ENCODE data around the gene RAPGEF6.
"Not testable (repeated sequence)": the region's sequence is repeated elsewhere in the genome, so short reads cannot be mapped to it uniquely, and the experiment has no call there.

The RAPGEF6 gene

GRCh38 chr5:131644370-131644769, 9.3 kb upstream of the RAPGEF6 start:
- no peak for DNase-seq (ENCODE audit: low read depth in 2 of 2)

DNA sequence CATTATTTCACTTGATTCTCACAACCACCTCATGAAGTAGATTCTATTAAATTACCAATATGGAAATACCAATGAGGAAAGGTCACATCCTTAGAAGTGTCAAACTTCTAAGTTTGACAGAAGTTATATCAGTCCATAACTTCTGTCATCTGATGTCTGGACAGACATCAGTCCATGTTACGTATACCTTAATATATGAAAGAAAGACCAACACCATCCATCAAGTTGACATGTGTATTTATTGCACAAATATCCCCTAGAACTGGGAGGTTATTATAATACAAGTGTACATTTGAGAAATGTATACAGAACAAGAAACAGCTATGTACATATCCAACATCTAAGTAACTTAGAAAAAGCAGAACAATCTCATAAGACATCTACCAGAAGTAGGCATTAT, 6.5 kb upstream of the RAPGEF6 start:
- no peak for DNase-seq (ENCODE audit: low read depth in 2 of 2)

- no peak for DNase-seq (ENCODE audit: low read depth in 2 of 2)
Measured at GRCh38 chr5:131640043-131640856, 5.2 kb upstream of the RAPGEF6 start.

GRCh38 chr5:131639148-131639547, 4.1 kb upstream of the RAPGEF6 start:
- DNase-seq (ENCODE audit: low read depth in 2 of 2) = no peak

GRCh38 chr5:131637694-131638093, 2.7 kb upstream of the RAPGEF6 start:
- DNase-seq (ENCODE audit: low read depth in 2 of 2) = no peak

DNA sequence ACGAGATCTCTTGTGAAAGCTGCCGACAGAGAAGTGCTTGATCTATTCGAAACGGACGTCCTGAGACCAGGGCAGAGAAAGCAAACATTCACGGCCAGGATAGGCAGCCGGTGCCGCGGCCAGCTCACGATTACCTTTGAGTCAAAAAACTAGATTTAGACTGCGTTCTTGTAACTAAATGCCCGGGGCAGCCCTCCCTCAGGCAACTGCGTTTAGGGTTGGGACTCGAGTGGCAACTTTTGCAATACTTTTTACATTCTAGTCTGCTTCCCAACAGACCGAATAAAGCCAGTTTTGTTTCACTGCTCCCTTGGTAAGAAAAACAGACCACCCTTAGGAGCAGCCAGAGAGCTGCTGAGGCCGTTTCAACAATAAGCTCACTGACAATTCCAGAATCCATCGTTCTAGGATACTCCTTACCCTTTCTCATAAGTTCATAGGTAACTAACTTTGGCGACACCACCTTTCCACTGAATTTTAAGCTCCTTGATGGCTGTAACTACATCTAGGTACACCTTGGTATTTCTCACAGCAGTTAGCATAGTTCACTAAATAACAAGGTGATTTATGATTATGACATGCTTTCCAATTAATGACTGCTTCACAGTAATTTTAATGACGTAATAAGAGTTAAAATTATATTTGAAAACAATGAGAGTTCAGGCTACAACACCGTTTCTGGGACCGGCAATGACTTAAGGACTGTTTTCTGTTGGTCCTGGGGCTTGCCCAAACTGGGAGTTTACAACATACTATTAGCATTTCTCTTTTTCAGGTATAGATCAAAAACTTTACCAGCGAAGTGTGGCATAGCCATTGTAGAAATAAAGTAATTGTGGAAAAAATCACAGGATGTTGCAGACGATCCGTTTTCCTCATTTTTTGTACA, 899 bp upstream of the RAPGEF6 start:
- no peak for DNase-seq (ENCODE audit: low read depth in 2 of 2)

DNA sequence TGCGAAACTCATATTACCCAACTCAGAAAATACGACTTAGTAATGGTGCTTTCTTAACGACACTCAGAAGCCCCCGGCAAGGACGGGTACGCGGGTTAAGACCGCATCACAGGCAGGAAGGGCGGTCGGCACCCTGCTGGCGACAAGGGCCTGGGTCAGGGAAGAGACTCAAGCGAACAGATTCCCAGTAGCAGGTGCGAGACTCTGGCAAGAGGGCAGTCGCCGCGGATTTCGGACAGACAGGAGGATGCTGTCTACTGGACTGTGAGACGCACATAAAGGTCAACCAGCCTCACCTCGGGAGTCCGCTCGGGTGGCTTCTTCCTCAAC, 398 bp downstream of the RAPGEF6 start:
- no peak for DNase-seq (ENCODE audit: low read depth in 2 of 2)

GRCh38 chr5:131634238-131634637, 791 bp downstream of the RAPGEF6 start:
- no peak for DNase-seq (ENCODE audit: low read depth in 2 of 2)

GRCh38 chr5:131633830-131634229, 1.2 kb downstream of the RAPGEF6 start:
- DNase-seq (ENCODE audit: low read depth in 2 of 2) = no peak

DNA sequence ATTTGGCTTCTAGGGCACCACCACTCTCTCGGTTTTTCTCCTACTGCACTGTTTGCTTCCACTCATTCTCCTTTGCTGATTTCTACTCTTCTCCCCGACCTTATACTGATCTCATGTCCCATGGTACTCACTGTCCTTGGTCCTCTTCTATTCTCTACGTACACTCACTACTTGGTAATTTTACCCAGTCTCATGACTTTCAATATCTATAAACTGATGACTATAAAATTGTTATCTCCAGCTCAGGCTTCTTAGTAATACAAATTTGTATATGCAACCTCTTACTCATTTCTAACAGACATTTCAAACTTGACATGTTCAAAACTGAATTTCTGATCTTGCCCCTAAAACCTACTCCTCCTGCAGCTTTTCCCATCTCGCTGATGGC, 4.1 kb downstream of the RAPGEF6 start:
- no peak for DNase-seq (ENCODE audit: low read depth in 2 of 2)

DNA sequence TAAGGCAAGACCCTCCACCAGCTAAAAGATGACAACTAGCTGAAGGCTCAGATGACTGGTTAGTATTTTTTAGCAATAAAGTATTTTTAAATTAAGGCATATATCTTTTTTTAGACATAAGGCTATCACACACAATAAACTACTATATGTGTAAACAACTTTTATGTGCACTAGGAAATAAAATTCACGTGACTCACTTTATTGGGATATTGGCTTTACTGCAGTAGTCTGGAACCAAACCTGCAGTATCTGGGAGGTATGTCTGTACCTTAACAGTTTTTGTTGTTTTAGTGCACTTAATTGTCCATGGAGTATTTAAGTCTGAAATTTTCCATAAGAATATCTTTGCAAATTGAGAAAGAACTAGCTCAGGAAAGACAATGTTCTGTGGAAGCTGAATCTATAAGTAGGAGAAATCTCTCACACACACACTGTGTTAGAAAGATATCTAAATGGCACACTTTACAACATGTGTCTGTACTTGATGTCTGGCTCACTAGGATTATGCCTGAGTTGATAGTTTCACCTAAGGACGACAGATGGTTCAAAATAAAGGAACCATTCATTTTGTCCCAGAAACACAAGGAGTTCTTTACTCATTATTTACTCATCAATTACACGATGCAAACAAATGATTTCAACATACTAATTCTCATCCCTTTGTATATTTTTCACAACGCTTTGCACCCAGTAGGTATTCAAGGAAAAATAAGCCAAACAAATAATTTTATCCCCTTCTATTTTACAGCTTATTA, 4.6 kb downstream of the RAPGEF6 start:
- DNase-seq (ENCODE audit: low read depth in 2 of 2) = no peak

DNA sequence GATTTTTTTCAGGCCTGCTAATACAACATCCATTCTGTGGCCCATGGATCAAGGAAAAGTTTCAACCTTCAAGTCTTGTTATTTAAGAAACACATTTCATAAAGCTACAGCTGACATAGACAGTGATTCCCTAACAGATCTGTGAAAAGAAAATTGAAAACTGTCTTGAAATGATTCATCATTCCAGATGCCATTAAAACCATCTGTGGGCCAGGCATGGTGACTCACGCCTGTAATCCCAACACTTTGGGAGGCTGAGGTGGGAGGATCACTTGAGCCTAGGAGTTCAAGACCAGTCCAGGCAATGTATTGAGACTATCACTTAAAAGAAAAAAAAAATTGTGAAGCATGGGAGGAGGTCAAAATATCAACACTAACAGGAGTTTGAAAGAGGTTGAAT, 6.0 kb downstream of the RAPGEF6 start:
- DNase-seq (ENCODE audit: low read depth in 2 of 2) = no peak

- no peak for DNase-seq (ENCODE audit: low read depth in 2 of 2)
Measured at GRCh38 chr5:131627207-131627865, 7.7 kb downstream of the RAPGEF6 start.

- DNase-seq (ENCODE audit: low read depth in 2 of 2) = no peak
Measured at GRCh38 chr5:131622633-131623032, 12.4 kb downstream of the RAPGEF6 start.

GRCh38 chr5:131621164-131621563, 13.9 kb downstream of the RAPGEF6 start:
- not testable (repeated sequence) for DNase-seq (ENCODE audit: low read depth in 2 of 2)

GRCh38 chr5:131619102-131619501, 15.9 kb downstream of the RAPGEF6 start:
- no peak for DNase-seq (ENCODE audit: low read depth in 2 of 2)

GRCh38 chr5:131617140-131617822, 17.7 kb downstream of the RAPGEF6 start:
- no peak for DNase-seq (ENCODE audit: low read depth in 2 of 2)

DNA sequence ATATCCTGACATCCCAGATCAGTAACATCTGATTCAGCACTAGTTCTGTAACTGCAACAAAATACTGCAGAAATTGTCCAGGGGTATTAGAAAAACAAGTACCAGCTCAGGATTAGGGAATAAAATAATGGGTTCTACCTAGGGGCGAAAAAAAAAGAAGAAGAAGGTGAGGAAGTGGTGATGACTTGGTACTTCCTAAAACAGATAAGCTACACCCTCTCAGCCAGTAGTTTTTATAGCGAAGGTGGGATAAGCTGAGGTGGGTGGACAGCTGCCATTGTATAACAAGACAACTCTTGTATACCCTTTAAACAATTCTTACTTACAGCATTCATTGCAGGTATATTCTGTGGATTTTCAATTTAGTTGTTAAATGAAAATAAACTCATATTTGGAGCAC, 19.1 kb downstream of the RAPGEF6 start:
- no peak for DNase-seq (ENCODE audit: low read depth in 2 of 2)

GRCh38 chr5:131613423-131613822, 21.6 kb downstream of the RAPGEF6 start:
- no peak for DNase-seq (ENCODE audit: low read depth in 2 of 2)

DNA sequence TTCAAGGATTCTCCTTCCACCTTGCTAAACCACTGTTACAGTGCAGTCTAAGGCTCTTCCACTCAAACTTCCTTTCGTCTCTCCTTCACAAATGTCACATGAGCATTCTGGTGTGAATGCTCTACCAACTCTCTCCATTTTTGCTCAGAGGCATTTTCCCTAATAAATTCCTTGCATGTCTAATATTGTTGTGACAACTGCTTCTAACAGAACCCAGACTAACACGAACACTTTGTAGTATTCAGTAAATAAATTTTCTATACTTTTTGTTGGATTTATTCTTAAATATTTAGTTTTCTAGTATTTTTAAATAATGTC, 24.0 kb downstream of the RAPGEF6 start:
- no peak for DNase-seq (ENCODE audit: low read depth in 2 of 2)
